GM19193 (cell line): ENCODE measurements around the gene TMEM212.

Experiments used
- POLR2A ChIP-seq: IDR thresholded peaks from 4 replicates; pipeline ENCODE4 v1.6.1; 2011; ENCODE audit not compliant: insufficient read depth, insufficient read length; ENCODE audit errors: extremely low read depth

The TMEM212 gene

DNA sequence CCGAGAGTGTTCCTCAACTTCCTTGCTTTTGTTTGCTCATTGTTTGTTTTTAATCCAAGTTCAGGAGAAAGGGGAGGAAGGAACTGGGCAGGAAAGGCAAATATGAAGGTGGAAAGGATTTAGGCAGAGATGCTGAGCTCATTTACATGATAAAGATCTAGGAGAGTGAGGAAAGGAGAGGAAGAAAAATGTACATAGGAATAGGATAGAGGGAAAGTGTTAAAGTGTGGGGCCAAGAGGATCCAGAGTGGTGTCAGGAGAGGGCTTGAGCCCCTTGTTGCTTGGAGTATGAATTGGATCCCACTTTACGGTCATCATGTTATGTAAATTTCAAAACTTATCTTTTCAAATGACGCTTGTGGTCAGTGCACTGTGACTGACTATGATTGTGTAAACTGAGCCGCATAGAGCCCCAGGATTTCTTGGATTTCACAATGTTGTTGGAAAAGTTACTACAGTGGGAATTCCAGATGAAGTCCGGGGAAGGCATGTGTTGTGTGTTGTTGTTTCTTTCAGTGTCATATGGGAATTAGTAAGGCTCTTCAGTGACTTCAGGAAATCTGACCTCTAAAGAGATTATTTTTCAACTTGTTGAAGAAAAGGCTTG is 17.8 kb upstream of the TMEM212 start:
- no peak for TF ChIP-seq POLR2A

DNA sequence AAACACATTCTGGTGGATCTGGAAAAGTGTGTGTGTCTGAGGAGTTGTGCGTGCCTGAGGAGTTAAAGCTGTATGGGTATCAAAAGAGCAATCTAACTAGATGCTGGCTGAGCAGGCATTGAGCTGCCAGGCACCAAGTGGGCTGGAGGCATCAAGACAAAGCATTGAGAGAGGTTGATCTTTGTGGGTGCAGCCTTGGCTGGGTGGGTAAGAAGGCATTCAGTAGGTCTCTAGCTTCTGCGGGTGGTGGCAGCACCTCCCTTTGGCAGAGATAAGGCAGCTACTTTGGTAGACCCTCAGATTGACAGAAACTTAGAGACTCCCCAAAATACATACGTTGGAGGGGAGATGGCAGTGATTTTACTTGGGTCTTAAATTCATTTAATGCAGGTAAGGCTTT is 15.8 kb upstream of the TMEM212 start:
- TF ChIP-seq POLR2A: no peak

DNA sequence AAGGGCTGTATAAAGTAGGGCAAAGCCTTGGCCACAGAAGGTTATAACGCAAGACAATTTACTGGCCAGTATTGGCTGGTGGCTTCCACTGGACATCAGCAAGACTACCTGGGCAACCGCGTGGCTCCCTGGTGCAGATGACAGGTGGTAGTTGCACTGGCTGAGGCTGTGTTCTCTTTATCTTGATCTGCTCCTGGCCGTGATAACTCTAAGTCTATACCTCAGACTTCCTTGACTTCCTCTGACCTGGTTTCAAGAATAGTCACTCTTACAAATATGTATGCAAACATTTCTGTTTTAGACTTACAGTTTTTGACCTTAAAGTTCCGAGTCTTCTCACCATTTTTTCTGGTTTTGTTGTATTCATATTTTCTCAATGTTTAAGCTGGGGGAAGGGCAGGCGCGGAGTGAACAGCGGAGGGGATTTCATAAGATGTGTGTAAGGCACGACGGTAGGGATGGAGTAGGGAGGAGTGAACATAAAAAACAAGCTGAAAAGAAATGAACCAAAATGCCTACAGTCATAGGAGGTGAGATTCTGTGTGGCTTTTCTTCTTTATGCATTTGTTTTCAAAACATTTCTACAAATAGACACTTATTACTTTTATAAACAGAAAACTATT is 15.2 kb upstream of the TMEM212 start:
- TF ChIP-seq POLR2A: no peak

DNA sequence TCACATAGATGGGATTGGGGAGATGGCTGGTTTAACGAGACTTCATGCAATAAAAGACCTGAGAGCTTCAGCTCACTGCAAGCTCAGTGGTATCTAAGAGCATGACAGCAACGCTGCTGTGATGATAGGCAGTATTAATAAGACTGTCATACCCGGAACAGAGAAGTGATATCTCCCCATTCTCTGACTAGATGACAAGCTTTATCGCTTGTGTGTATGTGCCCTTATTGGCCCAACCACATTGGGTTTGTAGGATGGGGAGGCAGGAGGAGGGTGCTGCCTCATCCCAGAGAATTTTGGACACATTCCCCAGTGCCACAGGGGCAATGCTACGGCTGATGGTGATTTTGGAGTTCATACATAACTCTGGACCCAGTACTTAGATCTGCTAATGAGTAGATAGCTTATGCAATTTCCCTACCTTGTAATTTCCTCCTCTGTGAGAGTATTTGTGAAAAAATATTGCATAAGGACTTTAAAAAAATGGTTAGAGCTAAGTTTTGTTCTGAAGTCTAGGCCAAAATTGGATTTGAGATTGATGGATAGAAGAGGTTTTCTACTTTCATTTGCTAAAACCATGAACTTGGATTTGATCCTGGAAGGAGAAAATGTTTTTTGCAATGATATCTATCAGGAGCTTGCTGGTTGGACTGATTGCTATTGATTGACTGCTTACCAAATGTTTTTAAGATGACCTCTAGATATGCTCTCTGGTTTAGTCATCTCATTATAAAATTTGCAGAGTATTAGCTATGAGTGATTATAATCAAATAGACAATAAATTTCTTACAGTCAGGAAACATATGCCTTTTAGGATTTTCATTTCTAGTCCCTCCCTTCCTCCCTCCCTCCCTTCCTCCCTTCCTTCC is 14.0 kb upstream of the TMEM212 start:
- no peak for TF ChIP-seq POLR2A

DNA sequence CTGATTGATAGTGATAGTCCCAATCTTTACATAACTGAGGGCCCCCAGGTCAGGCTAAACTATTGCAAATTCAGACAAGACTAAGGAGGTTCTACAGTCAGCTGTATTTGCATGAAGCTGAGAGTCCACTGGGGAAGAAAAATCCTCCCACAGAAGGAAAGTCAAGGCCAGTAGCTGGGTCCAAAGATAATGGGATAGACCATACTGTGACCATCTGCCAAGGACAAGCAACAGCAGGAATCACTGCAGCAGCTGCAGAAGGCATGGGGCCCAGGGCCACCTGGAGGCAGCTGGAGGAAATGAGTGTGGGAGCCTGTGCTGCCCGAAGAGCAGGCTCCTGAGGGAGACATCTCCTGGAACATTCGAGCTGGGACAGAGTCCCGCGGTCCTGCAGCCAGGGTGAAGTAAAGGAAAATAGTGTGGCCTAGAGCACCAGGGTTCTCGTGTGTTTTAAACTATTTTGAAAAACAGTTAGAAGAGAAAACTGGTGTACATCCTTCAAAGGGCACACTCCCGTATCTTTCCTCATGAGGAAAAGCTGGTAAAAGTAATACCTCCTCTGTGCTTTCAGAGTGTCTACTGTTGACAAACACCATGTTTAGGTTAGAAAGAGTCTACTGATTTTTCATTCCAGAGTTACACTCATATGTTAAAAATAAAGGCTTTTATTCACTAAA is 13.2 kb upstream of the TMEM212 start:
- TF ChIP-seq POLR2A: no peak

DNA sequence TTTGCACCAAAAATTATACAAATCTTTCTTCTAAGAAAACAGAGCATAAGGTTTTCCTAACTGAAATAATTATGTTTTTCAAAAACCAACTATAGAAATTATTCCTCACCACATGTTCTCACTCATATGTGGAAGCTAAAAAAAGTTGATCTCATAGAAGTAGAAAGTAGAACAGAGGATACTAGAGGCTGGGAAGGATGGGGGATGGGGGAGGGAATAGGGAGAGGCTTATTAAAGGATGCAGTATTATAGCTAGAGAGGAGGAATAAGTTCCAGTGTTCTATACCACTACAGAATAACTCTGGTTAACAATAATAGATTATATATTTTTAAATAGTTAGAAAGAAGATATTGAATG is 12.7 kb upstream of the TMEM212 start:
- TF ChIP-seq POLR2A: no peak

DNA sequence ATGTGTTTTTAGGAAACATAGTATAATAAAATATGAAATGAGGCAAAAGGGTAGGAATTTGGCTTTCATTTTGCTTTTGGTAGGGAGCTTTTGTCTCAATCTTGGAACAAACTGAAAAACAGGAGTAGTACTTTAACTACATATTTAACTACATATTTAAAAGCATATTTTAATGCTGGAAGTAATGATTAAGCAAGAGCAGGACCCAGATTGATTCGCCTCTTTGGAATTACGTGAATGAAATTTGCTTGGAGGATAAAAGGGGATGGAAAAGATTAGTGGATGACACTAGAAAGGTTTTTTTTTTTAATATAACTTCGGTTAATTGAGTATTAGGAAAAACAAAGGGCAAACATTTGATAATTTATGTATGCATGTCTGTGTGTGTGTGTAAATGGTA is 11.2 kb upstream of the TMEM212 start:
- TF ChIP-seq POLR2A: no peak

DNA sequence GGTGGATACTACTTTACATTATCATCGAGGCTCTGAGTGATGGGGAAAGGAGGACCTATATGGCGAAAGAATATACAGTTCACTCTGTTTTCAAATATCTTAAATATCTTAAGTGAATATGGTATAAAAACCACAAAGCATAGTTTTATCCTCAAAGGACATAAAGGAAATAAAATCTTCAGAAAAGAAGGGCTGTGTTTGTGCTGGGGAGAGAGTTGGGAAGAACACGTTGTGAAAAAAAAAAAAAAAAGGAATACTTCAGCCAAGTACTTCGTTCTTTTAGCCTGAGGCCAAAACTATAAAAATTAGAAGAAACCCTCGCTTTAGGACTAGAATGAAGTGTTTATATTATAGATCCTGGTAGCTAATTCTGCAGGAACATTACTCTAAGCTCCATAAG is 10.2 kb upstream of the TMEM212 start:
- TF ChIP-seq POLR2A: no peak

DNA sequence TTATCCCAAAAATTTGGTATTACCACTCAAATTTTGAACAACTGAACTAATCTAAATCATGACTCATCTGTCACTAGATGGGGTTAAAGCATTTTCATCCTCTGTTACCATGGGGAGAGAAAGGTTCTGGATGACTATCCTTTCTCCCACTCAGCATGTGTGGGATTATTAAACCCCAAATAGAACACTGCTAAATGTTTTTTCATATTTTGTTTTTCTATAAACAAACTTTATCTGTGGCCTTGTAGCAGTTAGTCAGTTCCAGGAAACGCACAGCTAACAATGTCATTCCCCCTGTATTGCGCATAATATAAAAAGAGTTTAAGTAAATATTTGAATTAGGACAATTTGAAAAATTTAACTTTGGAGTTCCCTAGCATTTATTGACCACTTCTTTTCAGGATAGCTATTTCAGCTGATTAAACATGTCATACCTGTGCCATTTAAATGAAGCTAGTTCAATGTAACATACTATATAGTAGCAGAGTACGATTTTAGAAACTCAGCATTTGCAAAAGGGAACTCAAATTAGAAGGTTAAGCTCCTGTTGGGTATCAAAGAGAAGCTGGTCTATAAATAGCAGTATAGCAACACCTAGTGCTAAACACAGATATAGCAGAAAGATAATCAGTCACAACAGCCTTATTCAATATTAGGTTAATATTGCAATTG is 9.2 kb upstream of the TMEM212 start:
- TF ChIP-seq POLR2A: no peak

DNA sequence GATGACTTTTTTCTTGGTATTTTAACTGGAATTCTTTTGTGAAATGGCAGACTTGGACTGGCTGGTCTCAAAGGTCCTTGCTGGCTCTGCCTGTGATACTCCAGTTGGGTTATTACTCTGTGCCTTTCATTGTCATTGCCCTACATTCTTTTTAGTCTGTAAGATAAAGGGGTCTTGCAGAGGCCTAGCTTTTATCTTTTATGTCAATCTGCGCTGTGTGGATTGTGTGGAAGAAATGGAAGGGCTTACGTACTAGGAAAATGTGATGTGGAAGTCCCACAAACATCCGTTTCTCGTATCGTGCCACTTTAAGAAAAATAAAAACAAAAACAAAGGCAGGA is 8.7 kb upstream of the TMEM212 start:
- no peak for TF ChIP-seq POLR2A

DNA sequence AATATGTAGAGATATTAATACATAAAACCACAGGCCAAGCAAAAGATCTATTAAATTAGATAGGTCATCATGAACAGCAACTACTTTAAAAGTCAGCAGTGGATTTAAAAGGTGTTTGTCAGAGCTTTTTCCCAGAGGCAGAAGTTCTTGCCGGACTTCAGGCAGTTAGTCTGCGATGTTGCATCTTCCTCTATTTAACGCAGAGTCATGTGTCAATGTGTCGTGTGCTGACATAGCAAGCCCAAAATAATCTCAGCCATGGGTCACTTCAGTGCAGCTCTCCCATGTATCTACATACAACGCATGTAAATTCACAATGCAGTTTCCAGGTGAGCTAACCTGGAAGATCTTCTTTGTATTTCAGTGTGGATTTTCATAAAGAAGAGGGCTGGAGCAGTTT is 8.0 kb upstream of the TMEM212 start:
- no peak for TF ChIP-seq POLR2A

DNA sequence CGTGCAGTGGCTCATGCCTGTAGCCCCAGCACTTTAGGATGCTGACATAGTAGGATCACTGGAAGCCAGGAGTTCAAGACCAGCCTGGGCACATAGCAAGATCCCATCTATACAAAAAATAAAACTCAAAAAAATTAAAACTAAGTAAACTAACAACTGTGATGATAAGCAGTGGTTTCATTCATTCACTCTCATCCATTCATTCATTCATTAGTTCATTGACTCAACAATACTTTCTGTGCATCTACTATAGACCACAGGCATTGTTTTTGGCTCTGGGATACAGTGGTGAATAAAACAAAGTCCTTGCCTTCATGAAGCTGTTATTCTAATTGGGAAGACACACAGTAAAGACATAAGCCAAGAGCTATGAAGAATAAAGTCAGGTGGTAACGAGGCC is 7.5 kb upstream of the TMEM212 start:
- no peak for TF ChIP-seq POLR2A

DNA sequence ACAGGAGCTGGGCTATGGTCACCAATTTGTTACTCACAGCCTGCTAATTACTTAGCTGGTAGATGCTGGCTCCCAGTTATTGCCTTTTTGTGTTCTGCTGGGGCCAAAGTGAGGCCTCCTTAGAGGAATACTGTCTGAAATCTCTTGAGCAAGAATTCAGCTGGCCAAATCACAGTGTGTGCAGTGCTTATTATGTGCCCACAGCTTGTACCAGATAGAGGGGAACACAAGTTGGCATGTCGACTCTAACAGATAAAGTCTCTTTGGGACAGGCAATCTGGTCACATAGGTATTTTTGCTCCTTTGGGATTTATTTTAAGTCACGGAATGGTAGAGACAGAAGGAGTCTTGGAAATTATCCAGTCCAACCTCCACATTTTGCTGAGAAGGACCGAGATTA is 6.3 kb upstream of the TMEM212 start:
- TF ChIP-seq POLR2A: no peak

DNA sequence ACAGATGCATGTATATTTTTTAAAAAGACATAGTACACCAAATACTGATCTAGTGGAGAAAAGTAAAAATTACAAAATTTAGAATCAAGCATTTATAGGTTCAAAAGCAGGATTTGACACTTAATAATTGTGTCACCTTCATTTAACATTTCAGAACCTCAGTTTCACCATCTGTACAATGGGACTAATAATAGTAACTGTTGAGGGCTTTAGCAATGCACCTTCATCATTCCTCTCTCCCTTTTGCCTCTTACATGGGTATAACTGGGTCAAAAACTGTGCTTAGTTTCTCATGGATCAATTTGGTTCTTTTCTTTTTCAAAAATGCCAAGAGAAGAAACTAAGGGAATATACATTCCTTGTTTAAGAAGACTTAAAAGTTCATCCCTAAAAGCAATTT is 5.5 kb upstream of the TMEM212 start:
- TF ChIP-seq POLR2A: no peak

DNA sequence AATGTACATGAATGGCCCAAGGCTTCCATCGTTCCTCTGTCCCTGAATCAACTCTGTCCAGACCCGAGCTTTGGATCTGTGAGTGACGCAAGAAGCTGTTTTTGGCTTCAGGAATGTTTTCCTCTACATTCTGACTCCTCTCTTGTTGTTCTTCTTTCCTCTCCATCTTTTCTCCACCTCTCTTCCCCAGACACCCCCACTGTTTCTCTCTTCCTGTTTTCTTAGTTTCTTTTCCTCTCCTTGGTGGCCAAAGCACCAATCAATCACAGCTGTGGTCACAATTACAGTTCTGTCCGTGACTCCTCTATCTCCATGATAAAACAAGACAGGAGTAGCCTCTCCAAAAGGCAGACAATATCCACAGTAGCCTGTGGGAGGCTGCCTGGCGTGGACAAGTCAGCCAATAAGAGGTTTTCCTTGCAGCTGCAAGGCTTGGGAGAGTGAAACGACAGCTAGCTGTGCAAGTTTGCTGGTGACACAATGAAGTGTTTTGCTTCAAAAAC is 4.9 kb upstream of the TMEM212 start:
- no peak for TF ChIP-seq POLR2A
